Ascending aorta (tissue), 2 donors: ENCODE data around the gene FUT7. TPM values are rescaled to one million over a fixed set of nuclear protein-coding genes. Genes with fewer than 3 reads are reported as not detected.
A peak's percentile ranks its signal among the peaks of the same experiment; 100 is the strongest.

Source experiments
- DNase-seq, 2 donors: peaks; one replicate each; pipeline ENCODE4 v3.0.0-alpha.2; 2019; ENCODE audit warnings: low spot score in 2 of 2
- H3K27ac ChIP-seq, 2 donors: fragments of 200-600 bp; sonication (generic); one replicate each; pipeline ENCODE4 v1.5.1; 2016 to 2017; ENCODE audit warnings: mild to moderate bottlenecking in 1 of 2
- H3K27me3 ChIP-seq: fragments of 200-600 bp; sonication (generic); one replicate; pipeline ENCODE4 v1.5.1; 2017
- H3K36me3 ChIP-seq, 2 donors: fragments of 200-600 bp; sonication (generic); one replicate each; pipeline ENCODE4 v1.5.1; 2016
- H3K4me1 ChIP-seq, 2 donors: fragments of 200-600 bp; sonication (generic); one replicate each; pipeline ENCODE4 v1.5.1; 2016 to 2017; ENCODE audit warnings: mild to moderate bottlenecking in 1 of 2
- H3K4me3 ChIP-seq, 2 donors: fragments of 200-600 bp; sonication (generic); one replicate each; pipeline ENCODE4 v1.5.1; 2016 to 2017; ENCODE audit warnings: mild to moderate bottlenecking in 1 of 2
- H3K9me3 ChIP-seq, 2 donors: fragments of 200-600 bp; sonication (generic); one replicate each; pipeline ENCODE4 v1.5.1; 2016
- CTCF ChIP-seq, 3 experiments: fragments of 200-600 bp in 2 of 3; fragments of 450-650 bp in 1 of 3; sonication (generic) in 2 of 3; IDR thresholded peaks; one replicate each; pipeline ENCODE4 v1.5.1; 2016 to 2019; ENCODE audit warnings: antibody characterized with exemption in 3 of 3, mild to moderate bottlenecking in 1 of 3, moderate library complexity in 1 of 3
- intact Hi-C: fragments of 100-400 bp; cut with DNase I; formaldehyde crosslinking; loops from one replicate; pipeline ENCODE4 v1.15.1; 2023
- total RNA-seq: library from RNA; depleted of rRNA; stranded (reverse); fragments of >200 nt; gene quantifications from one replicate; pipeline ENCODE4 v1.1.0, GENCODE V29; 2016

FUT7 gene
- total RNA-seq, 1 donor from 2014 or later: not detected

DNA sequence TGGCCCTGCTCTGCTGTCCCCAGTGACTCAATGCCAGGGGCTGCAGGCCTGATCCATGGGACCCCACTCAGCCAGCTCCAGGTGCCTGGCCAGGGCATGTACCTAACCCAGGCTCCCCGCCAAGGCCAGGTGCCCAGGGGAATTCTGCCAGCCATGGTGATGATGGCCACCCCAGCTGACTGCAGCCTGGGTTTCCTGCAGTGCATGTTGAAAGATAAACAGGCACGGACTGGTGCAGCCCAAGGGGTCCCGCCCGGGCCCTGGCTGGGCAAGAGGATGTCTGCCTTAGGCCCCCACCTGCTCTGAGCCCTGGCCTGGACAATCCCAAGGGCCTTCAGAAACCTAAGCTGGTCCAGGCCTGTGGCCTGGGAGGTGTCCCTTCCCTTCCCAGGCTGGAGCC is 5.1 kb downstream of the FUT7 start:
- peaks cover 17% of the 10 kb centered on the region in 2 donors for H3K4me1 ChIP-seq
- intact Hi-C loops: no loop called here
- H3K27ac ChIP-seq: peak overlapping the region; percentile 31 to 53
- no peaks in the 10 kb centered on the region for H3K36me3 ChIP-seq
- TF ChIP-seq CTCF (IDR thresholded peaks at IDR 0.05): no peak
- no peaks in the 10 kb centered on the region for H3K9me3 ChIP-seq
- no peak for DNase-seq
- H3K4me3 ChIP-seq: peak overlapping the region in 1 of 2 donors; percentile 66
- no peaks in the 10 kb centered on the region for H3K27me3 ChIP-seq

GRCh38 chr9:137026384-137026783 is 5.5 kb downstream of the FUT7 start:
- intact Hi-C loops: no loop called here
- Histone ChIP-seq H3K36me3 (no peaks in the 10 kb centered on the region), H3K4me3 (no peak overlapping the region), H3K27ac (no peak overlapping the region), H3K4me1 (peaks cover 17% of the 10 kb centered on the region in 2 donors), H3K27me3 (no peaks in the 10 kb centered on the region), H3K9me3 (no peaks in the 10 kb centered on the region)
- DNase-seq: no peak
- TF ChIP-seq CTCF (IDR thresholded peaks at IDR 0.05): no peak

DNA sequence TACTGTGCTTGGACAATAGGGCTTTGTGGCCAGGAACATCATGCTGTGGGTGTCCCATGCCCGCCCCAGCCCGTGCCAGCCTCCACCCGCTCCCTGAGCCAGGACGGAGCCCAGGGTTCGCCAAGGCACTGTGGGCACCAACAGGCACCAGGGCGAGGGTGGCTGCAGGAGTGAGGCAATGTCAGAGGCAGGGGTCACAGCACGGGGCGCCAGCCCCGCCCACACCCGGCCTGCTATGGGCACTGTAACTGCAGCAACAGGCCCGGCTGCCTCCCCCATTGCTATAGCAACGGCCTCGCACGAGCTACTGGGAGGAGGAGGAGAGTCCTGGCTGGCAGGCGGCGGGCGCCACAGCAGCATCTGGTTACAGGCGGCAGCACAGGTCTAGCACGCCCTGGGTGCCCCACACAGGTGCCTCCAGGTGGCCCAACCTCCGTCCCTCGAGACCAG is 6.3 kb downstream of the FUT7 start:
- Histone ChIP-seq H3K4me1 (peaks cover 17% of the 10 kb centered on the region in 2 donors), H3K36me3 (peaks cover 2 to 6% of the 10 kb centered on the region in 2 donors), H3K27me3 (no peaks in the 10 kb centered on the region), H3K27ac (no peak overlapping the region), H3K9me3 (no peaks in the 10 kb centered on the region), H3K4me3 (no peak overlapping the region)
- TF ChIP-seq CTCF (IDR thresholded peaks at IDR 0.05): no peak
- intact Hi-C loops: no loop called here
- DNase-seq: no peak

GRCh38 chr9:137023583-137023991 is 8.3 kb downstream of the FUT7 start:
- Histone ChIP-seq H3K27me3 (no peaks in the 10 kb centered on the region), H3K27ac (no peak overlapping the region), H3K4me1 (peaks cover 10 to 13% of the 10 kb centered on the region in 2 donors), H3K9me3 (no peaks in the 10 kb centered on the region), H3K4me3 (no peak overlapping the region), H3K36me3 (peaks cover 5 to 13% of the 10 kb centered on the region in 2 donors)
- intact Hi-C loops: no loop called here
- no peak for TF ChIP-seq CTCF (IDR thresholded peaks at IDR 0.05)
- no peak for DNase-seq

- Histone ChIP-seq H3K4me1 (peaks cover 8 to 10% of the 10 kb centered on the region in 2 donors), H3K9me3 (no peaks in the 10 kb centered on the region), H3K36me3 (peaks cover 6 to 13% of the 10 kb centered on the region in 2 donors), H3K27me3 (no peaks in the 10 kb centered on the region), H3K27ac (no peak overlapping the region), H3K4me3 (no peak overlapping the region)
- intact Hi-C loops: no loop called here
- DNase-seq: no peak
- TF ChIP-seq CTCF (IDR thresholded peaks at IDR 0.05): no peak
Observed at GRCh38 chr9:137023157-137023556, 8.7 kb downstream of the FUT7 start.

GRCh38 chr9:137022662-137023008 is 9.3 kb downstream of the FUT7 start:
- TF ChIP-seq CTCF (IDR thresholded peaks at IDR 0.05): no peak
- no peaks in the 10 kb centered on the region for H3K9me3 ChIP-seq
- peaks cover 10 to 18% of the 10 kb centered on the region in 2 donors for H3K36me3 ChIP-seq
- H3K4me1 ChIP-seq: peaks cover 8 to 10% of the 10 kb centered on the region in 2 donors
- H3K4me3 ChIP-seq: no peak overlapping the region
- DNase-seq: no peak
- H3K27me3 ChIP-seq: no peaks in the 10 kb centered on the region
- H3K27ac ChIP-seq: no peak overlapping the region
- intact Hi-C loops: no loop called here
